HK-2 (cell line): ENCODE data around the gene HK1.
"Not testable (repeated sequence)": the region's sequence is repeated elsewhere in the genome, so short reads cannot be mapped to it uniquely, and the experiment has no call there.

Experiments used
- DNase-seq: peaks from one replicate; pipeline ENCODE4 v3.0.0-alpha.2; 2018; ENCODE audit not compliant: unreplicated experiment

The HK1 gene

GRCh38 chr10:69254877-69255276 is 23.4 kb upstream of the HK1 start:
- DNase-seq: no peak

- DNase-seq: no peak
These were observed 18.6 kb upstream of the HK1 start for GRCh38 chr10:69259547-69260243.

GRCh38 chr10:69261184-69261583 is 17.1 kb upstream of the HK1 start:
- no peak for DNase-seq

GRCh38 chr10:69262292-69262751 is 16.0 kb upstream of the HK1 start:
- no peak for DNase-seq

- DNase-seq: no peak
These were observed 12.8 kb upstream of the HK1 start for GRCh38 chr10:69265521-69265920.

- DNase-seq: no peak
These were observed 9.4 kb upstream of the HK1 start for GRCh38 chr10:69268761-69269416.

GRCh38 chr10:69269761-69270160 is 8.5 kb upstream of the HK1 start:
- DNase-seq: no peak

GRCh38 chr10:69270990-69271389 is 7.3 kb upstream of the HK1 start:
- no peak for DNase-seq

- DNase-seq: no peak
These were observed 5.7 kb upstream of the HK1 start for GRCh38 chr10:69272624-69273023.

GRCh38 chr10:69275444-69275843 is 2.9 kb upstream of the HK1 start:
- DNase-seq: no peak

GRCh38 chr10:69276503-69276902 is 1.8 kb upstream of the HK1 start:
- DNase-seq: no peak

GRCh38 chr10:69279110-69279509 is 814 bp downstream of the HK1 start:
- DNase-seq: no peak

GRCh38 chr10:69281507-69282413 is 3.5 kb downstream of the HK1 start:
- no peak for DNase-seq

- not testable (repeated sequence) for DNase-seq
These were observed 6.1 kb downstream of the HK1 start for GRCh38 chr10:69284402-69284801.

- no peak for DNase-seq
These were observed 7.4 kb downstream of the HK1 start for GRCh38 chr10:69285699-69286098.

GRCh38 chr10:69287181-69287580 is 8.9 kb downstream of the HK1 start:
- DNase-seq: no peak

- DNase-seq: no peak
These were observed 12.7 kb downstream of the HK1 start for GRCh38 chr10:69290993-69291392.

- no peak for DNase-seq
These were observed 14.2 kb downstream of the HK1 start for GRCh38 chr10:69292459-69292858.

- DNase-seq: no peak
These were observed 16.8 kb downstream of the HK1 start for GRCh38 chr10:69295027-69295636.

- DNase-seq: no peak
These were observed 25.3 kb downstream of the HK1 start for GRCh38 chr10:69303632-69304051.

- DNase-seq: no peak
These were observed 28.1 kb downstream of the HK1 start for GRCh38 chr10:69306421-69306820.

GRCh38 chr10:69307434-69307833 is 29.1 kb downstream of the HK1 start:
- no peak for DNase-seq
